BLaER1 treated with 17β-estradiol and CSF1 and Interleukin-3, amounts not matched to agents 10 nM and 100 nM (cell line): ENCODE measurements around the gene RPP25L.
A peak's percentile ranks its signal among the peaks of the same experiment; 100 is the strongest.

Experiments
- H3K27ac ChIP-seq, 11 experiments: shearing (Covaris generic); formaldehyde crosslinking; 2 replicates each; pipeline ENCODE4 v1.8.1; 2022
- H3K27me3 ChIP-seq, 11 experiments: shearing (Covaris generic); formaldehyde crosslinking; 2 replicates each; pipeline ENCODE4 v1.8.1; 2022
- H3K36me3 ChIP-seq, 11 experiments: shearing (Covaris generic); formaldehyde crosslinking; 2 replicates each; pipeline ENCODE4 v1.8.1; 2022
- H3K4me1 ChIP-seq, 10 experiments: shearing (Covaris generic); formaldehyde crosslinking; 2 replicates each; pipeline ENCODE4 v1.8.1; 2022
- H3K4me2 ChIP-seq, 11 experiments: shearing (Covaris generic); formaldehyde crosslinking; 2 replicates each; pipeline ENCODE4 v1.8.1; 2022
- H3K4me3 ChIP-seq, 10 experiments: shearing (Covaris generic); formaldehyde crosslinking; 2 replicates each; pipeline ENCODE4 v1.8.1; 2022
- H3K9ac ChIP-seq, 11 experiments: shearing (Covaris generic); formaldehyde crosslinking; 2 replicates each; pipeline ENCODE4 v1.8.1; 2022
- H3K9me3 ChIP-seq, 11 experiments: shearing (Covaris generic); formaldehyde crosslinking; replicated peaks in 1 of 11; 2 replicates each; pipeline ENCODE4 v1.8.1; 2022
- H4K20me1 ChIP-seq, 11 experiments: shearing (Covaris generic); formaldehyde crosslinking; 2 replicates each; pipeline ENCODE4 v1.8.1; 2022
- Cebpa-rat ChIP-seq, 11 experiments: shearing (Covaris generic); IDR thresholded peaks; 2 replicates each; pipeline ENCODE4 v1.8.1; 2022

The RPP25L gene

DNA sequence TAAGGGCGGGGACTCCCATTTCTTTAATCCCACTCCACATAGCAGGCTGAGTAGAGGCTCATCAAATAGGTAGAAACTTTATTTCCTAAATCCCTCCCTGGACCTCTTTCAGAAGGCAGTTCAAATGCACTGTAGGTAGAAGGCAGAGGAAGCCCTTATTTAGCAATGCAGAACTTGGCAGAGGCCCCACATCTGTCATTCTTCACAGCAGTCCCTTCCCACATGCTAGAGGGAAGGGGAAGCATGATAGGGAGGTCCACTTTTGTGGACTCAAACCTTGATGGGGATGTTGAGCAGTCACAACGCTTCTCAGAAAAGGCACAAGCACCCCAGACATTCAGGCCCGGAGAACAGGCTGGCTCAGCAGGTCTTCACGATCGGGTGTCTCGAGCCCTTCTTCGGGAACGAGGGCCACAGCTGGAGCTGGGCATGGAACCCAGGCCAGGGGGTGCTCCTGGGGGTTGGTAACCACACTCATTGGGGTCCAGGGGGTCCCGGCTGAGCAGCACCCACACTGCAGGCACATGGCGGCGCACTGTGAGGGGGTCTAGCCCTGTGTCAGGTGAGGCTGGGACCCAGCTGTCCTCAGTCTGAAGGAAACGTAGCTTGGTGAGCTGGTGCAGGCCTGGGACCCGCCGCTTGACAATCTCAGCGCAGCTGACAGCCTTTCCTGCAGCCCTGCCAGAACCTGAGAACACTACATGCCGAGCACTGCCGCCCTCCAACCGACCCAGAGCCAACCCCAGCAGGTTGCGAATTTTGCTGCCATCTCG is 1.3 kb downstream of the RPP25L start:
- Histone ChIP-seq H3K27ac (peak overlapping the region in 5 of 11 experiments; percentile 93 to 97 (median 96); a peak in 7 of 22 replicates), H3K36me3 (peaks cover 0 to 13% (median 5%) of the 10 kb centered on the region in 11 experiments; a peak in 7 of 22 replicates), H3K4me1 (peaks cover 19 to 29% (median 26%) of the 10 kb centered on the region in 10 experiments), H4K20me1 (no peaks in the 10 kb centered on the region), H3K4me2 (peak overlapping the region; percentile 92 to 99 (median 97)), H3K27me3 (no peaks in the 10 kb centered on the region), H3K9ac (peak overlapping the region in 9 of 11 experiments; percentile 89 to 96 (median 94); a peak in 14 of 22 replicates), H3K4me3 (peak overlapping the region; percentile 71 to 88 (median 80)), H3K9me3 (0 out of 22 replicates have a peak, but pooled peaks cover 0 to 5% (median 0%) of the 10 kb centered on the region in 11 experiments)
- TF ChIP-seq Cebpa-rat (IDR thresholded peaks at IDR 0.05) = no peak

DNA sequence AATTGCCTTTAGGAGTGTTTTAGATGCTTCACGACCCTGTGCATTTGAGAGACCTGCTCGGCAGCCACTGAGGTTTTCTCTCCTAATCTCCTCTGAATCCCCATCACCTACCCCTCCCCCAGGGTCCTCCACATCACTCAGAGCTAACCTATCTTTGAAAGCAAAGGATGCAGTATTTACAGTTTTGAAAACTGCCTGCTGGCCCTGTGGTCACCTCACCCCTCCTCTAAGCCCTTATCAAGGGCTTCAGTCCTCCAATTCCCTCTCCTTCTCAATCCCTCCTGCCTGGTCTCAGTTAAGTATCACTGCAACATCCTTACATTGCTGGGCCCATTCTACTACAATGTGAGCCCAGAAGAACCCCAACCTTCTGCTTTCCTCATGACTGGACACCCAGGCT is 4.6 kb downstream of the RPP25L start:
- Histone ChIP-seq H3K9ac (no peak overlapping the region; a peak in 1 of 22 replicates), H3K4me3 (no peak overlapping the region), H3K9me3 (0 out of 22 replicates have a peak, but pooled peaks cover 0 to 5% (median 0%) of the 10 kb centered on the region in 11 experiments), H3K27ac (no peak overlapping the region), H3K4me2 (no peak overlapping the region), H4K20me1 (peaks cover 0 to 7% (median 0%) of the 10 kb centered on the region in 11 experiments; a peak in 2 of 22 replicates), H3K36me3 (peaks cover 0 to 10% (median 5%) of the 10 kb centered on the region in 11 experiments; a peak in 4 of 22 replicates), H3K4me1 (peaks cover 14 to 19% (median 17%) of the 10 kb centered on the region in 10 experiments), H3K27me3 (no peaks in the 10 kb centered on the region)
- TF ChIP-seq Cebpa-rat (IDR thresholded peaks at IDR 0.05) = no peak

DNA sequence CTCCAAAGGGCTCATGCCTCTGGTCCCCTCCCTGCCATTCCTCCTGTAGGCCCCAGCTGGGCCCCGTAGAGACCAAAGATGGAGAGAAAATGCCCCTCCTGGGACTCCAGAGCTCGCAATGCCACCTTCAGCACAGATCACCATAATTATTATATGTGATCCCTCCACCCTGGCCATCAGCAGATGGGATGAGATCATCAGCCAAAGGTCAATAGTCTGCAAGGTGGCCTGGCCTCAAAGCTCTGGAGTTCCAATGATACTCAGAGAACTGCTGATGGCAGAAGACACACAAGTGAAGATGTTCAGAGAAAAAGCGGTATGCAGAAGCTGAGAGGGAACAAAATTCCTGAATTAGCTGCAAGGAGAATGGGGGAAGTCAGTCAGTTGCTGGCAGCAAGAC is 5.0 kb downstream of the RPP25L start:
- Histone ChIP-seq H3K27me3 (no peaks in the 10 kb centered on the region), H3K4me2 (no peak overlapping the region), H3K27ac (no peak overlapping the region), H4K20me1 (peaks cover 0 to 8% (median 0%) of the 10 kb centered on the region in 11 experiments; a peak in 2 of 22 replicates), H3K4me1 (peaks cover 13 to 17% (median 15%) of the 10 kb centered on the region in 10 experiments), H3K36me3 (peaks cover 0 to 10% (median 5%) of the 10 kb centered on the region in 11 experiments; a peak in 4 of 22 replicates), H3K9ac (no peak overlapping the region), H3K9me3 (0 out of 22 replicates have a peak, but pooled peaks cover 0 to 5% (median 0%) of the 10 kb centered on the region in 11 experiments), H3K4me3 (no peak overlapping the region)
- no peak for TF ChIP-seq Cebpa-rat (IDR thresholded peaks at IDR 0.05)

DNA sequence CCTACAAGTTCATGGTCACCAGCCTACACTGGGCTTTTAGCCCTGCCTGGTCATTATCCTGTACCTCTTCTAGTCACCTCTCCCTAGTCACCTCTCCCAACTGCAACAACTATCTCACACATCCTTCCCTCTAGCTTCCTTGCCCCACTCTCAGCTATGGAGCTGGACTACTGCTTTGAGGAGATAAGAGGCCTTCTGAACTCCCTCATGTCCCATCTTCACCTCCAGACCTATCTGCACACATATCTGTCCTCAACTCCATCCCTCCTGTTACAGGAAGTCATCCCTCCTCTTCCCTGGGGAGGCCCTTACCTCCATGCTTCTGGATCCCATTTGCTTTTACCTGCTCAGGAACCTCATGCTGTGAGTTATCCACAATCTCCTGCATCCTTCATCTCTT is 5.7 kb downstream of the RPP25L start:
- Histone ChIP-seq H4K20me1 (peaks cover 0 to 8% (median 0%) of the 10 kb centered on the region in 11 experiments; a peak in 2 of 22 replicates), H3K9me3 (0 out of 22 replicates have a peak, but pooled peaks cover 0 to 5% (median 0%) of the 10 kb centered on the region in 11 experiments), H3K4me1 (peaks cover 11 to 13% (median 11%) of the 10 kb centered on the region in 10 experiments), H3K27me3 (no peaks in the 10 kb centered on the region), H3K36me3 (peaks cover 0 to 10% (median 5%) of the 10 kb centered on the region in 11 experiments; a peak in 4 of 22 replicates), H3K9ac (no peak overlapping the region), H3K27ac (no peak overlapping the region), H3K4me2 (no peak overlapping the region), H3K4me3 (no peak overlapping the region)
- TF ChIP-seq Cebpa-rat (IDR thresholded peaks at IDR 0.05) = no peak

DNA sequence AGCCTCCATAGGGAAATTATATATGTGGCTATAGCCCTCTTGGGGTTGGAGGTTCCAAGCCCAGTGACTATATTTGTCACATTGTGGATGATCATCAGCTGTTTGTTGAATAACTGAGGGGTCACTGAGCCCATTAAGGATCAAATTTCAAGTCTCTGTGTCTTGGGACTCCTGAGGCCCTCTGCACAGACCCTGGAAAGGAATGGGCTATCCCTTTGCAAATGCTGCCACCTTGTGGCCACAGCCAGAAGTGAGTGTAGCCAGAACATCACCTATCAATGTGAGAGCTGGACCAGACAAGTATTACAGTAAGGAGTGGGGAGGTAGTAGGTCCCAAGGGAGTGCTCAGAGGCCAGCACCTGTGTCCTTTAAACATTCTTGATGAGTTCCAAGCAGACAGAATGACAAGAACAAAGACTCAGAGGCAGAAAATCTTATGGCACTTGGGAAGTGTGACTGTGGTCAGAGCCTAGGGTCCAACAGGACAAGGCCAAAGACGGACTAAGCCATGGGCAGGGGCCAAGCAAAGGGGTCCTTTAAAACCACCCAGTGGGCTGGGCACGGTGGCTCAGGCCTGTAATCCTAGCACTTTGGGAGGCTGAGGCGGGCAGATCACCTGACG is 8.2 kb downstream of the RPP25L start:
- H3K4me2 ChIP-seq = no peak overlapping the region
- H3K9ac ChIP-seq = no peak overlapping the region
- H3K4me1 ChIP-seq = no peaks in the 10 kb centered on the region
- H3K9me3 ChIP-seq = no peaks in the 10 kb centered on the region
- no peak overlapping the region for H3K4me3 ChIP-seq
- no peaks in the 10 kb centered on the region for H3K27me3 ChIP-seq
- H3K27ac ChIP-seq = no peak overlapping the region
- no peaks in the 10 kb centered on the region for H3K36me3 ChIP-seq
- TF ChIP-seq Cebpa-rat (IDR thresholded peaks at IDR 0.05) = no peak
- H4K20me1 ChIP-seq = peaks cover 0 to 8% (median 0%) of the 10 kb centered on the region in 11 experiments; a peak in 3 of 22 replicates

DNA sequence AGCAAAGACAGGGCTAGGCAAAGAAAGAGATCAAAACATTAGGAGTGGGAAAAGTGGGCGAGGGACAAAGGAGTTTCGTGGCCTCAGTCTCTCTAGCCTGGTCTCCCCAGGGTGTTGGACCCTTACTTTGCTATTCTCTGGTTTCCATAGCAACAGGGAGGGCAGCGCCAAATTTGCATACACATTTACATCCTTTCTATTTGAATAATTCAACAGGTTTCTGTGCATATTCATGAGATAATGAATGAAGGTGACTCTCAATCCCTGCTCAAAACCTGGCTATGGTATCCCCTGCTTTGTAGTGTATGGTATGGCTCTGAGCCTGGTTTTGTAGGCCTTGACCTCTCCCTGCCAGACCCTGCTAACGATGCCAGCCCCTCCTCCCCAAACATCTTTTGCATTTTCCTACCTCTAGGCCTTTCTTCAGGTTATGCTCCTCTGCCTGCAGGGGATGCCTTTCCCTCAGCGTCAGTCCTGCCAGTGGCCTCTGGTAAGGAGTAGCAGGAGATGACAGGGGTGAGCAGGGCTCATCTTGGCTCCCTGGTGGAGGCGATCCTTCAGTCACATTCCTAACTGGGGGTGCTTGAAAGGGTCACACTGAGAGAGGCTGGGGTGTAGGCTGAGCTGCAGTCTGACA is 9.8 kb downstream of the RPP25L start:
- no peaks in the 10 kb centered on the region for H3K4me1 ChIP-seq
- no peak overlapping the region for H3K4me3 ChIP-seq
- H4K20me1 ChIP-seq = peaks cover 0 to 8% (median 0%) of the 10 kb centered on the region in 11 experiments; a peak in 3 of 22 replicates
- H3K9me3 ChIP-seq = no peaks in the 10 kb centered on the region
- H3K27me3 ChIP-seq = no peaks in the 10 kb centered on the region
- H3K27ac ChIP-seq = no peak overlapping the region
- H3K9ac ChIP-seq = peak overlapping the region in 2 of 11 experiments; percentile 10; a peak in 2 of 22 replicates
- H3K36me3 ChIP-seq = no peaks in the 10 kb centered on the region
- TF ChIP-seq Cebpa-rat (IDR thresholded peaks at IDR 0.05) = no peak
- H3K4me2 ChIP-seq = no peak overlapping the region

DNA sequence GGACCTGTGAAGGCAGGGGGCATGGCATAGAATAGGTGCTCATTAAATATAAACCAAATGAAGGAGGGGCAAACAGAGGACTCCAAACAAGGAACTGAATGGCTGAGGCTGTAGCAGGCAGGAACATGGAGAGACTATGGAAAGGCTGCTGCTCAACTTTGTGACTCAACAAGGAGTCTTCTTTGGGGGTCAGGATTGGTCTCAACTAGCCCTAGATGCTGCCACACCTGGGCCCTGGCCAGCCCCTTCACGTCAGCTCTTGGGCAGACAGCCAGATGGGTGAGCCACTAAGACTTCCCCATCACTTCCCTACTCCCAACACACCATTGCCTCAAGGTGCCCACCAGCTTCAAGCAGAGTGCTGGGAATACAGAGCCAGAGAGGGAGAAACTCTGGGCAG is 11.0 kb downstream of the RPP25L start:
- H3K36me3 ChIP-seq = no peaks in the 10 kb centered on the region
- H3K4me3 ChIP-seq = no peak overlapping the region
- peaks cover 0 to 8% (median 0%) of the 10 kb centered on the region in 11 experiments; a peak in 3 of 22 replicates for H4K20me1 ChIP-seq
- no peaks in the 10 kb centered on the region; a peak in 1 of 22 replicates for H3K27me3 ChIP-seq
- no peaks in the 10 kb centered on the region for H3K9me3 ChIP-seq
- no peak overlapping the region for H3K27ac ChIP-seq
- no peak for TF ChIP-seq Cebpa-rat (IDR thresholded peaks at IDR 0.05)
- H3K9ac ChIP-seq = no peak overlapping the region
- H3K4me2 ChIP-seq = no peak overlapping the region
- no peaks in the 10 kb centered on the region for H3K4me1 ChIP-seq

DNA sequence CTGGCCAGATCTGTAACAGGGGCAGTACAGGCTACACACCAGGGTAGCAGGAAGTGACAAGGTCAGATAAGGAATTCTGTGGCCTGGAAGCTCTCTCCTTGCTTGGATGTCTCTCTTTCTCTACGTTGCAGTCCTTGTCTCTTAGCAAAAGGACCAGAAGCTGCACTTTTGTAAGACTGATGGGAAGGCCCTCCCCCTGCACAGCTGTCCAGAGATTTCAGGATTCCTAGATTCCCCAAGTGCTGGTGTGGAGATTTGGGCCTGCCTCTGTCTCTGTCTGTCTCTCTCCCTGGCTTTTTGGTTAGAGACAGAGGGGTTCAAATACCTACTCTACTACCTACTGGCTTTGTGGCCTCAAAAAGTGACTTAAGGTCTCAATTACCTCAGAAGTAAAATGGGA is 12.4 kb downstream of the RPP25L start:
- no peak for TF ChIP-seq Cebpa-rat (IDR thresholded peaks at IDR 0.05)
- H3K9ac ChIP-seq = no peak overlapping the region
- H4K20me1 ChIP-seq = peaks cover 0 to 7% (median 0%) of the 10 kb centered on the region in 11 experiments; a peak in 5 of 22 replicates
- H3K9me3 ChIP-seq = no peaks in the 10 kb centered on the region
- no peaks in the 10 kb centered on the region for H3K4me1 ChIP-seq
- peaks cover 0 to 8% (median 5%) of the 10 kb centered on the region in 11 experiments; a peak in 18 of 22 replicates for H3K27me3 ChIP-seq
- H3K27ac ChIP-seq = no peak overlapping the region
- H3K4me2 ChIP-seq = no peak overlapping the region
- H3K4me3 ChIP-seq = no peak overlapping the region
- H3K36me3 ChIP-seq = no peaks in the 10 kb centered on the region
